Dermis microvascular lymphatic vessel endothelial cell (primary cell): Measurements from ENCODE around the gene CRPPA. TPM values are rescaled to one million over a fixed set of nuclear protein-coding genes. Genes with fewer than 3 reads are reported as not detected.

Experiments
- DNase-seq, 2 donors: peaks; one replicate each; pipeline versions ENCODE4 v3.0.0 to v3.0.0-alpha.2; 2010; ENCODE audit warnings: low read depth in 2 of 2
- total RNA-seq: library from RNA; depleted of rRNA; stranded (reverse); fragments of >200 nt; gene quantifications from 2 replicates; pipeline ENCODE4 v1.2.1, GENCODE V29; 2014

The CRPPA gene
- total RNA-seq, 1 donor from 2014 or later, result 1.2 TPM

DNA sequence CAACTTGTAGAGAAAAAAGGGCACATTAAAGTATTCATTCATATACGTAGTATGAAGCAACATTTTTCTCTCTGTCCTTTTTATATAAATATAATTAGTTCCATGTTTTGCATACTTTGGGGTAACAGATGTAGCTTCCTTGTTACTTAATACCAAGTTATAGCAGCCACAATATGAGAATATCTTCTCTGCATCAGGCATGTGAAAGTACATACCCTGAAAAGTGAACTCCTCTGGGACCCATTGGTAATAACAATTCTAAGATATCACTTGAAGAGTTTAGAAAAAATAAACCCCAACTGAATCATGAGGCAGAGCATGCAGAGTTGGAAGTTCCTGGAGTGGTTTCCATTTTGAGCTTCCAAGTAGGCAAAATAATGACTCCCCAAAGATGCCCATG, 2.4 kb upstream of the CRPPA start:
- no peak for DNase-seq

DNA sequence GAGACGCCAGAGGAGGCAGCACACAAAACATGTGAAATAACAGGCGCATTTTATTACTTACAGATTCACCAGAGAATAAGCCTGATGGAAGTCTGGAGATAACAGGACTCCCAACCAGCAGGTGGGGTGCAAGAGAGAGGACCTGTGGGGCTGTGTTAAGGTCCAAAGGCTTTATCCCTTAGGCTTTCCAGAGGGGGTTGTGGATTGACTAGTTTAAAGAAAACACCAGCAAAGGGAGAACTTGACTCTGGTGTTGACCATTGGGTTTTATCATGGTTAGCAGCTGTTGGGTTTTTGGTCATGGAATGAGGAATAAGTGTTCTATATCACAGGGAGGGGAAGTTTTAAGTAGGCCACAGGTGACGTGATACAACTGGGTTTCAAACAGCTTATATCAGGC, 1.6 kb upstream of the CRPPA start:
- DNase-seq, result no peak

DNA sequence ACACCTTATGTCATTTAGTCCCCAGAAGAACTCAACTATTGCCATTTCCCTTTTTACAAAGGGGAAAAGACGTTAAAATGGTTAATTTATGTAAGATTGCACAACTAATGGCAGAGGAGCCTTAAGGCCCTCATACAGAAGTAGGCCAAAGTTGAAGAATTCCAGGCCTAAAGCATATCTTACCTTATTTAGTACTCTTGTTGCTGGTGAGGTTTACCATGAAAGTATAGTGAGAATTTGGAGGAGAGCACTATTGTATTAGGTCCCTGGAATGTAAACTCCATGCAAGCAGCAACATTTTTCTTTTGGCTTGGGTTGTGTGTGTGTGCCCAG, 731 bp upstream of the CRPPA start:
- no peak for DNase-seq

DNA sequence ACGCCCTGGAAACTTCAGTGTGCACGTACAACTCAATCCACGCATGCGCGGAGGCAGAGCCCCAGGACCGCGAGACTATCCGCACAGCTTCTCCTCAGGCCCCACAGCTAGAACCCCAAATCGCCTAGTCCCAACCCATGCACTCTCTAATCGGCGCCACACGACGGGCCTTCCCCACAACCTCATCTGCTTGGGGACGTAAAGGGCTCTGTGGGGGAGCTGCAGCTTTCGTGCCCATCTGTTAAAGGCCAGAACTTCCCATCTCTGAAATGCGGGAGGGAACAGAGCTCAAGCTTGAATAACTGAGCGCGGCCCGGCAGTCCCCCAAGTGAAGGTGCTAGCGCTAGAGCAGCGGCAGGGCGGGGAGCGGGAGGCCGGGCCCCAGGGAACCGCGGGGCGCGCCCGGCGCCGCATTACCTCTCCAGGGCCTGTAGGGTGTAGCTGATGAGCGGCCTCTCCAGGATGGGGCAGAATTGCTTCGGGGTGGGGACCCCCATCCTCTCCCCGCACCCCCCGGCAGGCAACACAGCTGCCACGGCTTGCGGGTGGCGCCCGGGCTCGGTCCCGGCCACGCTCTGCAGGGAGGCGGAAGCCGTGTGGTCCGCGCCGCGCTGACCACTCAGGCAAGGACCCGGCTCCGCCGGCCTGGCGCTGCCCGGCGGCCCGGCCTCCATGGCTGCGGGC, 547 bp downstream of the CRPPA start:
- peak; percentile 84 to 87 for DNase-seq

DNA sequence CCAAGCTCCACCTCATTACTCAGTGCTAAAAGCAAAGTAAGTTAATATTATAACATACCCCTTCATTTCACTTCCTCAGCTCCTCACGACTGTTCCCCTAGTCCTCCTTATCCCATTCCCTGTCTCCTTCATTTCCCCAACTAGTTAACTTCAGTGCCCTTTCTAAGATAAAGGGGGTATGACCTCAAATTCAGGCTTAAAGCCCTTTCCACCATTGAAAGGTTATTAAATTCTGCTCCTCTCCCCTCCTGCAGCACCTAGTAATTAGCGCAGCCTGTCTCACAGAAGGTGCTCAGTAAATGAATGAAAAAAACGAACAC, 1.0 kb downstream of the CRPPA start:
- no peak for DNase-seq

DNA sequence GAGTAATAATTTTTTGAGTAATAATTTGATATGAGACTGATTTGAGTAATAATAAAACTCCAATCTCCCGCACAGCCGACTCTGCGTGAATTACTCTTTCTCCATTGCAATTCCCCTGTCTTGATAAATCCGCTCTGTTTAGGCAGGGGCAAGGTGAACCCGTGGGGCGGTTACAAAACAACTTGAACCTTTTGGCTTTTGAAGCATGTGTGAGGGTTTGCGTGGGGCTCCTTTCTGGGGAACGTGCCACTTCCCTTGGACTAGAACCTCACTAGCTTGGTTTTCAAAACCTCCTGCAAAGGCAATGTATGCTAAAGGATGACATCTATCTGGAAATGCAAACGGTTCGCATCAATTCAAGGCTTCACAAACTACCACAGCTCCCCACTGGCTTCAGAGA, 1.5 kb downstream of the CRPPA start:
- DNase-seq, result no peak

DNA sequence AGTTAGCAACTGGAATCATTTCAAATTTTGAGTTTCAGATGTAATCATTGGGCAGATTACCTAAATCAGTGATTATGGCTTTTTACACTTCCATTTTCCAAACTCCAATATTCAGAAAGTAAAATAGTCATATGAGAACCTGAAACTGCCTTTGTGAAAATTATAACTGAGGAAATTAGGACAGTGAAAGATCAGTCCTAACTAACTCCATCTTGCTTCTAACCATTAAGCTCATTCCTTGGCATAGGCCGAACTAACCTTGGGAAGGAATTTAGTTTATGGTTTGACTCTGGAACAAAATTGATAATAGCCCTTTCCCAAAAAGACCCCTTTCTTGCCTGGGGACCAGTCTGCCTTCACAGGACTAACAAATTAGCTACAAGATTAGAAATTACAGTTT, 2.2 kb downstream of the CRPPA start:
- DNase-seq, result no peak

DNA sequence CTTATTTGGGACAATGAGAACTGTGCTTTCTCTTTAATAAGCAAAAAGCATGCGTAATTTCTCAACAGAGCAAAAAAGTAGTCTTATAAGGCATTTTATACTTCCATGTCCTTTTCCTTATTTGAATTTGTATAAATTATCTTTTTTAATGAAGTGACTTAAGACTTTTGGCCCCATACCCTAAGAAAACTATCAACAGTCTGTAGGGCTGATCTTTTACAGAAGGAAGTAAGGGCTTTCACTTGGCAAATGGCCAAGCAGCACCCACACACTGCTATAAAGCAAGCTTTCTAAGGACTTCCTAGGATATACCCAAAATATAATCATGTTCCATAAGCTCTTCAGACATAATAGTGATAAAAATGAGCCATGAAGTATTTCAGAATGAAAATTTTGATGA, 3.4 kb downstream of the CRPPA start:
- no peak for DNase-seq

DNA sequence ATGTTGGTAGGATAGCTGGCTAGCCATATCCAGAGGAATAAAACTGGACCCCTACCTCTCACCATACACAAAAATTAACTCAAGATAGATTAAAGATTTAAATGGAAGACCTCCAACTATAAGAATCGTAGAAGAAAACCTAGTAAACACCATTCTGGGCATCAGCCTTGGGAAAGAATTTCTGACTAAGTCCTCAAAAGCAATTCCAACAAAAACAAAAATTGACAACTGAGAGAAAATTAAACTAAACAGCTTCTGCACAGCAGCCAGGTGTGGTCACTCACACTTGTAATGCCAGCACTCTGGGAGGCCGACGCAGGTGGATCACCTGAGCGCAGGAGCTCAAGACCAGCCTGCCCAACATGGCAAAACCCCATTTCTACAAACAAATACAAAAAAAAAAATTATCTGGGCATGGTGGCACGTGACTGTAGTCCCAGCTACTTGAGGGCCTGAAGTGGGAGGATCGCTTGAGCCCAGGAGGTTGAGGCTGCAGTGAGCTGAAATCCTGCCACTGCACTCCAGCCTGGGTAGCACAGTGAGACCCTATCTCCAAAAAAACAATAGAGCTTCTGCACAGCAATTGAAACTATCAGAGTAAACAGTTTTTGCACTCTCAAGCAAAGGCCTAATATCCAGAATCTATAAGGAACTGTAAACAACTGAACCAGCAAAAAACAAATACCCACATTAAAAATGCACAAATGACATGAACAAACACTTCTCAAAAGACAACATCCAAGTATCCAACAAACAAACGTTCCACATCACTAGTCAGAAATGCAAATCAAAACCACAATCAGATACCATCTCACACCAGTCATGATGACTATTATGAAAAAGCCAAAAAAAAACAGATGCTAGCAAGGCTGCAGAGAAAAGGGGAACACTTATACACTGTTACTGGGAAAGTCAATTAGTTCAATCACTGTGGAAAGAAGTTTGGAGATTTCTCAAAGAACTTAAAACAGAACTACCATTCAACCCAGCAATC, 4.8 kb downstream of the CRPPA start:
- no peak for DNase-seq

DNA sequence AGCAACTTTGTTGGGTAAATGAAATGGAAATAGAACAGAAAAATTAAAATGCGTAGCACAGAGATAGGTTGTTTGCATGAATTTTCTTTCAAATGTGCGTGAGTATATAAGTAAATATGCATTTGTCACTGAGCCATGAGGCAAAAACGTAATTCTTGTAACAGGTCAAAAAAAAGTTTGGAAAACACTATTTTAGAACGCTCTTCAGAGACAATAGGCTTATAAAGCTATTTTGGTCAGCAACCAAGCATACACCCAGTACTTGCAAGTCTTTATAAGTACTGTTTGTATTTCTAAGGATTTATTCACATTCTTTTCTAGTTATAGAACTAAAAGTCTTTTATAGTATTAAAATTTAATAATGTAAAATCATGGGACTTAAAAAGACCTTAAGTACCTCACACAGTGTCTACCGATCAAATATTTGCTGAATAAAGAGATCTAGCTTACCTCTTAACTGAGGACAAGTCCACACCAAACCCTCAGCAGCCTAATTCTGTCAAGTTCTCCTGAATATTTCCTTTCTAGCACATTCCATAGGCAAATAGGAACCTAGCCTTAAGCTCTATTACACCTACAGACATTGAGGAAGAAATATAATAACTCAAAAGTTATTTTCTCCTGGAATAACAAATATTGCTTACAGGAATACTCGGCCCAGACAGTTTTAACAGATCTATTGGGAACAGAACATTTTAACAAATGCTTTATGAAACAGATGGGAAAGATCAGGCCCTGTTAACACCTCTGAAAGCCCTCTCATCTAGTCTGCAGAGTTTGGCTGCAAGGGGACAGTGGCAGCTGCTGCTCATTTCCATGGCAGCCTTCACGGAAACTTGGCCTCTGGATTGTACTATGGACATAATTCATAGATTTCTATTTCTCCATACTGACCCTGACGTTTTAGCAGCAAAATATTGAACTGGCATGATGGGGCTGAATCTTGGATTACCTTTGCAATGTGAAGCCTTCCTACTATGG, 8.8 kb downstream of the CRPPA start:
- DNase-seq, result no peak

DNA sequence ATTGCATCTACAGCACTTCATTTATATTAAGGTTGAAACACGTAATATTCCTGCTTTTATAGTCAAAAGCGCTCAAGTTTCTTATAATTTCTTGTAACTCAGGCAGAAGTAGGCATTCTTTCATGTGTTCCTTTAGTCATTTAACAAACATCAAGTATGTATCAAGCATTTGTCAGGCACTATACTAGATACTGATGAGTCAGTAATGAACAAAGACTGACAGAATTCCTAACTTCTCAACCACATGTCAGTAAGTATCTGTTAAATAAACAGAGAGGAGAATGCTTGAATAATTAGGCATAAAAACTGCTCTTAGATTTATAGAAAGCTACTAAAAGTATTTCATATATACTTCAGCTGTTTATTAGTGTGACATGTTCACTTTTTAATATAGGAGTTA, 9.9 kb downstream of the CRPPA start:
- no peak for DNase-seq

DNA sequence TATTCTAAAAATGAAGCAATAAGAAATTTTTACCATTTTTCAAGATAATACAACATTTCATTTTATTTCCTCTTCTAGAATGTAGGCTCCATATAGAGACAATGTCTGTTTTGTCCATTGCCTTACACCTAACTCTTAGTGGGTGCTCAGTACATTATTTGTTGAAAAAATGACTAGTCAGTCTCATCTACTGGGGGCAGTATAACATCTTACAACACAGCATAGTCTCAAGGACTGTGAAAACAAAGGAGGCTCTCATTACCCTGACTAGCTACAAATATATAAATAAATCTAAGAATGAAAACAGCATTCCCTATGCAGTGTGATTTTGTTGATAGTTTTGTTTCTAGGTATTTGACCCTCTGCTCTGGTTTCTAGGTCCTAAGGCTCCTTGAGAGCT, 11.6 kb downstream of the CRPPA start:
- DNase-seq, result no peak

DNA sequence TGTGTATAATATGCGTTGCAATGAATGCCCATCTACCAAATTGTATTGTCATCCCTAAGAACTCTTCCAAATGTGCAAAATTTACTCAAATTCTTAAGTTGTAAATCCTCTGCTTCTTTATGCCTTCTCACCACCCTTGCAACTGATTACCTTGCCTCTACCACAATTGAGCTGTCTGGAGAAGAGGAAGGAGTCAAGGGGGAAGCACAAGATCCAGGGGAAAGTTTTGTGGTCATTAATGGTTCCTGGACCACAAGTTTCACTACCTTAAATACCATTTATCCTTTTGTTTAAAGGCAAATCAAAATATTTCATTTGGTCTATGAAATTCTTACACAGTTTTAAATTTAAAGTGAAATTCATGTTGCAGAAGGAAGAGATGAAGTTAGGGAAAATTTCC, 16.7 kb downstream of the CRPPA start:
- no peak for DNase-seq

DNA sequence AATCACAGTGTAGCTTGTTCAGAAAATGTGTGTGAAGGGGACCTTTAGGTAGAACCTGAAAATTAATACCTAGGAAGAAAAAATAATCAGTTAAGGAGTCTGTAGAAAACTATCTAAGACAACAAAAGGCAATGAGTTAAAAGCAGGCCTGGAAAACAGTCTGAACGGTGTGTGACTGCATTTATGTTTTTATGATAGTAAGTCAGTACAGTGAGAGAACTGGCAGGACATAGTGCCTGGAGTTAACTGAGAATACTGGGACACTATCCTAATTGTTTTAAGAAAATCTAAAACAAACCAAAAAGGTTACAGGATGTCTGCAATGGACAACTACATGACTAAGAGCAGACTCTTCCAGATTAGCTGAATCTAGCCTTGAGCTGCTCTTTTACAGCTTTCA, 17.9 kb downstream of the CRPPA start:
- DNase-seq, result no peak

DNA sequence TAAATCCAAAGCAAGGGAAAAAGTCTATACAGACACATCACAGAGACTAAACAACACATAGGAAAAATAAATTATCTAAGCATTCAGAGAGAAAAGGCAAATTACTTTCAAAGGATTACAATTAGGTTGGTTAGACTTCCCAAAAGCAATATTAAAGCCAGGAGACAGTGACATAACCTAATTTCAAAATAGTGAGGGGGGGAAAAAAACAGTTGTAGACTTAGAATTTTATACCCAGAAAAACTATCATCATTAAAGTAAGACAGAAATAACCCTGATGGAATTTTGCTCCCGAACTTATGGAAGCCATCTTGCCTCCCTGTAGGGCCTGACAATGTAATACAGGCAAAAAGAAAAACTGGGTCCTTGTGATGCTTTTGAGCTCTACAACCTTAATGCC, 18.4 kb downstream of the CRPPA start:
- DNase-seq, result no peak

DNA sequence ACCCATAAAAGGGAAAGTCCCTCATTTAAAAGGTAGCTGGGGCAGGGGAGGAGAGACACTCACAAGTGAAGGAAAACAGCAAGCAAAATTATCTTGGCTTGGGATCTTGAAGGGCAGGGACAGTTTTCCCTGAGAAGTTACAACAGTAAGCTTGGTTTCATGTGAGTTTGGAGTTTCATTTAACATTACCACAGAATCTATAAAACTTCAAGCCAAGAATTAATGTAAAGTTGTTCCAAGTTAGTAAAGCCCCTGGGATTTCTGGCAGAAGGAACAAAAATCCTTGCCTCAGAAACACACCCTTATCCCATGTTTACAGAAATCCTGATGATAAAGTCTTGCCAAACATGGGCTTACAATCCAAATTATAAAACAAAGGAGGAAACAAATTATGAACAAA, 19.2 kb downstream of the CRPPA start:
- DNase-seq, result no peak

DNA sequence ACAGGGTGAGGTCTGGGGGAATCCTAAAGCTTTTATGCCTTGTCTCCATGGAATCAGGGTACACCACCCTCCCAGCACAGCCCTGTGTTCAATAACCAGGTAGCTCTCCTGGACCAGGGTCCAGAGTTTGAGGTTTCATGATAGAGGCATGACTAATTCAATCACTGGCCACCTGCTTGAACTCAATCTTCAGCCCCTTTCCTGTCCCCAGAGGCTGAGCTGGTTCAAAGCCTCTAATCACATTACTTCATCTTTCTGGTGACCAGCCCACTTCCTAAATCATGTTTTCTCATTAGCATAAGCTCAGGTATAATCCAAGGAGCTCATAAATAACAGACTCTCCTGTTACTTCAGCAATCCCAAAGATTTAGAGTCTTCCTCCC, 20.5 kb downstream of the CRPPA start:
- DNase-seq, result no peak

DNA sequence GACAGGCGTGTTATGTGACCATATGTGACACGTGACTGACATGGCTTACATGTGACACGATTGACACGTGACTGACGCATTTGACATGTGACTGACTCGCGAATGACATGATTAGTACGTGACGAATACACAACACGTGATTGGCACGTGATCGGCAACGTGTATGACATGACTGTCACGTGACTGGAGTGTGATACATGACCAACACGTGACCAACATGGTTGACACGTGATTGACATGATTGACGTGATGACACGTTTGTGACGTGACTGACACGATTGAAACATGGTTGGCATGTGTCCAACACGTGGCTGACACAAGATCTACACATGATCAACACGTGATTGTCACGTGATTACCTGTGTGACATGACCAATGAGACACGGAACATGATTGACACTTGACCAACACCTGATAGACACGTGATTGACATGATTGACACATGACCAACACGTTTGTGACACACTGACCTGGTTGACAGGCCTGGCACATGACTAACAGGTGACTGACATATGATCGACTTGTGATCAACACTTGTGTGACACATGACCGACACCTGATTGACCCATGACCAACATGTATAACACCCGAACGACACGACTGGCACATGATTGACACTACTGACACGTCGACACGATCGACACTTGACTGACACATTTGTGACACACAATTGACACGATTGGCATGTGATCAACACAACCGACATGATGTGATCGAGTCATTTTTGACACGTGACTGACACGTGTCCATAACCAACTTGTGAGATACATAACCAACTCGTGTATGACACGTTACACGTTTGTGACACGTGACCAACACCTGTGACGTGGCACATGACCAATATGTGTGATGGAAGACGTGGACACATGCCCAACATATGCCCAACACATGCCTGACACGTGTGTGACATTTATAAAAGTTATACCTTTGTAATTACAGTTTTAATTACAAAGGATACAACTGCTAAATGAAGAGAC, 21.1 kb downstream of the CRPPA start:
- no peak for DNase-seq

DNA sequence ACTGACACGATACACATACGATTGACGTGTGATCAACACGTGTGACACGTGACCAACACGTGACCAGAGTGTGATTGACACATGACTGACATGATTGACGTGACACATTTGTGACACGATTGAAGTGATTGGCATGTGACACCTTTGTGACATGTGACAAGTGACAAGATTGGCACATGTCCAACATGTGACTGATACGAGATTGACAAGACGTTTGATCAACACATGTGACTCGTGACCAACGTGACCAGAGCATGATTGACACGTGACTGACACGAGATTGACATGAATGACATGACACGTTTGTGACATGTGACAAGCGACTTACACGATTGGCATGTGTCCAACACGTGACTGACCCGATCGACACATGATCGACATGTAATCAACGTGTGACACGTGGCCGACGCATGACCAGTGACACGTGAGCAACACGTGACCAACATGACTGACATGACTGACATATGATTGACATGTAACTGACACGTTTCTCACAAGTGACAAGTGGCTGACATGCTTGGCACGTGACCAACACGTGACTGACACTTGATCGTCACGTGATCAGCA, 22.0 kb downstream of the CRPPA start:
- peak in 1 of 2 donors; percentile 9 for DNase-seq
